MCF 10A (cell line): ENCODE data around the gene KRT74. TPM values are rescaled to one million over a fixed set of nuclear protein-coding genes. Genes with fewer than 3 reads are reported as not detected.
A peak's percentile ranks its signal among the peaks of the same experiment; 100 is the strongest.

ENCODE experiments used
- BruUV-seq: library from RNA; stranded (reverse); fragments of 400-500 nt; replicated peaks from 2 replicates; lab custom pipeline; 2021; lab: Mats Ljungman, UMichigan
- CTCF ChIA-PET: fragments of 300-600 bp; sonication (Branson Sonifier 250); formaldehyde crosslinking; extraction: SDS; loops from one replicate; lab custom pipeline; 2021; ENCODE audit warnings: antibody characterized with exemption, inconsistent platforms; lab: Yijun Ruan, JAX
- POLR2A ChIA-PET: fragments of 300-600, 350-650 bp; sonication (Branson Sonifier 250); formaldehyde crosslinking; extraction: SDS; loops from one replicate; lab custom pipeline; 2020; ENCODE audit warnings: antibody characterized with exemption, inconsistent platforms; lab: Yijun Ruan, JAX
- DNase-seq: peaks from one replicate; pipeline ENCODE4 v3.0.0-alpha.2; 2018; ENCODE audit not compliant: unreplicated experiment
- H3K27ac Mint-ChIP-seq: one replicate; pipeline ENCODE4 v1.8.0; 2022; ENCODE audit warnings: mild to moderate bottlenecking, low read depth, mixed read lengths; ENCODE audit not compliant: unreplicated experiment
- H3K27me3 Mint-ChIP-seq: one replicate; pipeline ENCODE4 v1.8.0; 2022; ENCODE audit warnings: mixed read lengths; ENCODE audit not compliant: insufficient read depth, unreplicated experiment
- H3K36me3 Mint-ChIP-seq: one replicate; pipeline ENCODE4 v1.8.0; 2022; ENCODE audit warnings: mild to moderate bottlenecking, moderate library complexity, mixed read lengths; ENCODE audit not compliant: insufficient read depth, unreplicated experiment
- H3K4me1 Mint-ChIP-seq: one replicate; pipeline ENCODE4 v1.8.0; 2022; ENCODE audit warnings: mixed read lengths; ENCODE audit not compliant: insufficient read depth, unreplicated experiment
- H3K4me3 Mint-ChIP-seq: one replicate; pipeline ENCODE4 v1.8.0; 2022; ENCODE audit warnings: mild to moderate bottlenecking, moderate library complexity, mixed read lengths; ENCODE audit not compliant: unreplicated experiment
- H3K9me3 Mint-ChIP-seq: one replicate; pipeline ENCODE4 v1.8.0; 2022; ENCODE audit warnings: mixed read lengths; ENCODE audit not compliant: unreplicated experiment
- intact Hi-C: fragments of 100-400 bp; cut with micrococcal nuclease; formaldehyde crosslinking; loops from 2 replicates; pipeline ENCODE4 v1.14.1; 2022
- total RNA-seq: library from RNA; stranded (reverse); gene quantifications from 2 replicates; pipeline ENCODE4 v1.2.3, GENCODE V29; 2022
- TF ChIP-seq, protein P1 (sequence below): fragments of 200-600 bp; IDR thresholded peaks from one replicate; pipeline ENCODE4 v1.8.0; 2022; ENCODE audit warnings: antibody characterized with exemption, mild to moderate bottlenecking; ENCODE audit not compliant: unreplicated experiment

Gene KRT74
- total RNA-seq, 1 experiment from 2014 or later, result not detected

DNA sequence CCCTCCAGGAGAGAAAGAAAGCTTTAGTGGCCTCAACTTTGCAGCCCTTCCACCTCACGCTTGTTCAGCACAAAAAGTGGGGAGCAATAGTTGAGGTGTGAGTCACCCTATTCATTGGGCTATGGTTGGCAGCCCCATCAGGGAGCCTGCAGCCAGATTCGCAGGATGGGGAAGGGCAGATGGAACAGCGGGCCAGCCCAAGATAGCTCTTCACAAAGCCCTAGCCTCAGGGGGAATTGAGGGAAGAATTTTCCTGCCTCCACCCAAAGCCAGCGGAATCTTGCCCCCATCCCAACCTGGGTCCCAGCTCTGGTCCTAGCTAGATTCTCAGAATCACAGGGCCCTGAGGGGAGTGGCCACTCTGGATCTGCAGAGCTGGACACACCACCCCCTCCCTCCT, 49.8 kb downstream of the KRT74 start:
- peak; percentile 89 for DNase-seq
- Mint-ChIP-seq H3K4me1 (peaks cover 44% of the 10 kb centered on the region), H3K4me3 (peak overlapping the region; percentile 80), H3K36me3 (peaks cover 17% of the 10 kb centered on the region), H3K27ac (no peak overlapping the region), H3K9me3 (no peaks in the 10 kb centered on the region), H3K27me3 (no peaks in the 10 kb centered on the region)
- ChIA-PET POLR2A (interaction anchor here (0.5 to 27.6 kb wide), 13 partner anchors 10 to 427 kb away, joined by 3 to 1235 read pairs (median 7); partner anchors contain the start of gene KRT6A), CTCF (interaction anchor here (0.6 to 7.3 kb wide), 4 partner anchors 57 to 504 kb away, joined by 3 to 90 read pairs (median 4); no protein-coding TSS in a partner anchor)
- no TSS peak for BruUV-seq
- TF ChIP-seq, protein P1, sequence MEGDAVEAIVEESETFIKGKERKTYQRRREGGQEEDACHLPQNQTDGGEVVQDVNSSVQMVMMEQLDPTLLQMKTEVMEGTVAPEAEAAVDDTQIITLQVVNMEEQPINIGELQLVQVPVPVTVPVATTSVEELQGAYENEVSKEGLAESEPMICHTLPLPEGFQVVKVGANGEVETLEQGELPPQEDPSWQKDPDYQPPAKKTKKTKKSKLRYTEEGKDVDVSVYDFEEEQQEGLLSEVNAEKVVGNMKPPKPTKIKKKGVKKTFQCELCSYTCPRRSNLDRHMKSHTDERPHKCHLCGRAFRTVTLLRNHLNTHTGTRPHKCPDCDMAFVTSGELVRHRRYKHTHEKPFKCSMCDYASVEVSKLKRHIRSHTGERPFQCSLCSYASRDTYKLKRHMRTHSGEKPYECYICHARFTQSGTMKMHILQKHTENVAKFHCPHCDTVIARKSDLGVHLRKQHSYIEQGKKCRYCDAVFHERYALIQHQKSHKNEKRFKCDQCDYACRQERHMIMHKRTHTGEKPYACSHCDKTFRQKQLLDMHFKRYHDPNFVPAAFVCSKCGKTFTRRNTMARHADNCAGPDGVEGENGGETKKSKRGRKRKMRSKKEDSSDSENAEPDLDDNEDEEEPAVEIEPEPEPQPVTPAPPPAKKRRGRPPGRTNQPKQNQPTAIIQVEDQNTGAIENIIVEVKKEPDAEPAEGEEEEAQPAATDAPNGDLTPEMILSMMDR, result no peak
- intact Hi-C loops, result loop anchor here (5.0 kb wide), 2 partner anchors 82 to 367 kb away; no protein-coding TSS in a partner anchor

DNA sequence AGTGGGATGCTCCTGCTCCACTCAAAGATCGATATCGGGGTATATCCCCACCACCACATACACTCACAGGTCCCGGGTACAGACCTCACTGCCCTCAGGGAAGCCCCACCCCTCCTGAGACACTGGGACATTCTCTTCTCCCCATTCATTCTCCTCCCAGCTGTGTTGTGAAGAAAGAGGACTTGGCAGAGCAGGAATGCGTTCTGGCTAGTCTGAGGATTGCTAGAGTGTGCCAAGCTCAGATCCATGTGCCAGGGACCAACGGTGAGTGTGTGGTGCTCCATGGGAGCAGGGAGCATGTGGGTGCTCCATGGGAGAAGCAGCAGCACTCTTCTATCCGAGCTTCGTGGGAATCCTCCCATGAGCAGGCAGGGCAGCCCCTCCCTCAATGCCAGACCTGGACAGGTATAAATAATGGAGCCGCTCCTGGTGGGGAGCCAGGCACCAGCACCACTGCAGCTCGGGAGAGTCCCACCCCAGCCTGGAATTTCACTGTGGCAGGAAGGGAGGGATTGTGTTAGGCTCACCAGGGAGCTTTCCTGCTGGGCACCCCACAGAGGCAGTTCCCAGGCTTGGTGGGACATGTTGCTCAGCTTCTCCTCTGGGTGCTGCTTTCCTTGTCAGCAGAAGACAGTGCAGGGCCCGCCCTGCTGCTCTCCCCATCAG, 51.2 kb downstream of the KRT74 start:
- no peaks in the 10 kb centered on the region for H3K27me3 Mint-ChIP-seq
- ChIA-PET CTCF (interaction anchor here (0.5 to 7.3 kb wide), 16 partner anchors 15 to 383 kb away, joined by 3 to 90 read pairs (median 4); partner anchors contain the start of genes KRT6A and KRT72), POLR2A (interaction anchor here (0.7 to 27.6 kb wide), 16 partner anchors 9 to 428 kb away, joined by 3 to 1235 read pairs (median 6); partner anchors contain the start of genes KRT6A, KRT6B and KRT6C)
- peaks cover 31% of the 10 kb centered on the region for H3K36me3 Mint-ChIP-seq
- H3K27ac Mint-ChIP-seq, result peak overlapping the region; percentile 96
- H3K4me1 Mint-ChIP-seq, result peaks cover 44% of the 10 kb centered on the region
- H3K9me3 Mint-ChIP-seq, result no peaks in the 10 kb centered on the region
- intact Hi-C loops, result loop anchor here (1.0 to 5.0 kb wide), 4 partner anchors 28 to 365 kb away; no protein-coding TSS in a partner anchor
- no TSS peak for BruUV-seq
- H3K4me3 Mint-ChIP-seq, result peak overlapping the region; percentile 80
- TF ChIP-seq, protein P1, result no peak
- peak; percentile 98 for DNase-seq

DNA sequence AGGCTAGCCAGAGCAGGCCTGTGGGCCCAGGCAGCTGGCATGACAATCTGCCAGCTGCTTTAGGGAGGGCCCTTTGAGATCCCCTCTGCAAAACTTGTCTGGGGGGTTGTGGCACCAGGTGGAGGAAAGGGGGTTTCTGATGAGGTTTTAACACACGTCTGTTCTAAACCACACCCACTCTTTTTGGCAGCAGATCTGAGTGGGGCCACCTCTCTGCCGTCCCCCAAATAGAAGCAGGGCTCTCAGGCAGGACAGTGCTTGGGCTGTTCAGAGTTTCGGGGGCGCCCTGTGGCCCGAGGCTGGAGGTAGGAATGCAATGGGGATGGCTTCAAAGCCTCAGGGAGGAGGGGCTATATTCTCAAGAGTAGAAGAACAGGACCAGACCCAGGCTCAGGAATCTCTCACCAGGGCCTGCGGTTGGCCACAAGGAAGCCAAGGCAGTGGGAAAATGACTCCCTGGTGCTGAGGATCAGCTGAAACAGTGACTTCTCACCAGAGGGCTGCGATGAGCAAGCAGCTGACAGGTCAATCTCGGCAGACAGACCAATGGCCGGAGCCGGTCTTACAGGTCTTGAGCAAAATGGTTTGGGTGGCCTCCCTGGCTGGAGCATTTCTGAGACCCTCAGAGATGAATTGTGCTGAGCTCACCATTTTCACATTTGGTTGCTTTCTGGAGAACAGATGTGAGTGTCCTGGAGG, 51.9 kb downstream of the KRT74 start:
- ChIA-PET CTCF (interaction anchor here (0.6 to 7.3 kb wide), 21 partner anchors 10 to 435 kb away, joined by 3 to 90 read pairs (median 5); partner anchors contain the start of gene KRT6A), POLR2A (interaction anchor here (0.6 to 27.6 kb wide), 27 partner anchors 9 to 441 kb away, joined by 3 to 1235 read pairs (median 4); partner anchors contain the start of gene KRT6A)
- Mint-ChIP-seq H3K27me3 (no peaks in the 10 kb centered on the region), H3K27ac (peak overlapping the region; percentile 96), H3K4me1 (peaks cover 44% of the 10 kb centered on the region), H3K36me3 (peaks cover 38% of the 10 kb centered on the region), H3K4me3 (peak overlapping the region; percentile 80), H3K9me3 (no peaks in the 10 kb centered on the region)
- TF ChIP-seq, protein P1, result no peak
- intact Hi-C loops, result loop anchor here (1.0 to 5.0 kb wide), 5 partner anchors 27 to 364 kb away; no protein-coding TSS in a partner anchor
- BruUV-seq, result no TSS peak
- DNase-seq, result peak; percentile 91
